GM21576 (cell line): Measurements from ENCODE around the gene GNAQ.

ENCODE experiments used
- ATAC-seq: cut with Tn5 transposase; IDR thresholded peaks from one replicate; pipeline ENCODE4 v1.9.1; 2021; ENCODE audit warnings: mild to moderate bottlenecking, moderate library complexity; ENCODE audit not compliant: unreplicated experiment

The GNAQ gene

GRCh38 chr9:77977210-77977611, 54.4 kb downstream of the GNAQ start:
- no peak for ATAC-seq

DNA sequence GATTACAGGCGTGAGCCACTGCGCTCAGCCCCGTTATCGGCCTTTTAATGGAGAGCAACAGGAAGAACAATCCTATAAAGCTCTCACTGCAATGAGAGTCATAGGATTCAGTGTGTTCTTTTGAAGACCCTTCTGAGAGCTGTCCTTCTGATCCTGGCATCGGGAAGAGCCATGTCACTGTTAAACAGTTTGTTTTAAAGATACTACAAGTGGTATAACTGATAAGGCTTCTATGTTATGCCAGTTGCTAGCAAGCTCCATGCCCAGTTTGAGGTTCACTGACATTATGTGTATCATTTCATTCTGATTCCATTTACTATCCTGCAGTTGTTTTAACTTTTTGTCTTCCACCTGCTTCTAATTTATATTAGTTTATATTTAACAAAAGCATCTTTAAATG, 55.8 kb downstream of the GNAQ start:
- no peak for ATAC-seq

DNA sequence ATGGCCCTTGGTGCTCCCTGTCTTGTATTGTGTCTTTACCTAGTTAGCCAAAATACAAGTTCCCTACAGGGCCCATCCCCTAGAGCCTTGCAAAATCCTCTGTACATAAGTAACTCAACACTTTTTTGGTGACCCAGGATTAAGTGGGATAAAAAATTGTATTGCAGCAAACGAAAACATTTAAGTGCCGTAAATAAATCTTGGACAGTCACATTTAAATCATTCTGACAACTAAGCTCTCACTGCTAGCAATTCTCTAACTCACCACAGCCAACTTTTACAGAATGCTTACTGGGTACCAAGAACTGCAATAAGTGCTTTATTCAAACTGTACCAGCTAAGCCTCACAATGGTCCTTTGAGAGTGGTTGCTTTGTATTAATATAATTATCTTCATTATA, 56.6 kb downstream of the GNAQ start:
- no peak for ATAC-seq

DNA sequence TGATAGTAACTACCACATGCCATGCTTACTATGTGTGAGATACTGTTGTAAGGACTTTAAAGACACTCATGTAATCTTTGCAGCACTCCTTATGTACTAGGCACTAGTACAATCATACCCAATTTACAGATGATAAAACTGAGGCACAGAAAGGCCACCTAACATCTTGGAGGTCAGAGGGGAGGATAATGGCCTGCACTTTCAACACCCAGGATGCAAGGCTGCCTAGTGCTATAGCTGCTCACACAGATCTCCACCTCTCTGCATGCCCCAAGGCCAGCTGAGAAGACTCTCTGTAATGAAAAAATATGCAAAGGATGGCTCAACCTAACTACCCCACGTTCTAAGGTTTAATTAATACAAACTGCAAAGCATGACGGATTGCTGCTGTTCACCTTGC, 57.2 kb downstream of the GNAQ start:
- no peak for ATAC-seq

GRCh38 chr9:77969083-77969482, 62.5 kb downstream of the GNAQ start:
- no peak for ATAC-seq

- ATAC-seq = no peak
Measured at GRCh38 chr9:77968506-77968905, 63.1 kb downstream of the GNAQ start.

- ATAC-seq = no peak
Measured at GRCh38 chr9:77966718-77967117, 64.9 kb downstream of the GNAQ start.

DNA sequence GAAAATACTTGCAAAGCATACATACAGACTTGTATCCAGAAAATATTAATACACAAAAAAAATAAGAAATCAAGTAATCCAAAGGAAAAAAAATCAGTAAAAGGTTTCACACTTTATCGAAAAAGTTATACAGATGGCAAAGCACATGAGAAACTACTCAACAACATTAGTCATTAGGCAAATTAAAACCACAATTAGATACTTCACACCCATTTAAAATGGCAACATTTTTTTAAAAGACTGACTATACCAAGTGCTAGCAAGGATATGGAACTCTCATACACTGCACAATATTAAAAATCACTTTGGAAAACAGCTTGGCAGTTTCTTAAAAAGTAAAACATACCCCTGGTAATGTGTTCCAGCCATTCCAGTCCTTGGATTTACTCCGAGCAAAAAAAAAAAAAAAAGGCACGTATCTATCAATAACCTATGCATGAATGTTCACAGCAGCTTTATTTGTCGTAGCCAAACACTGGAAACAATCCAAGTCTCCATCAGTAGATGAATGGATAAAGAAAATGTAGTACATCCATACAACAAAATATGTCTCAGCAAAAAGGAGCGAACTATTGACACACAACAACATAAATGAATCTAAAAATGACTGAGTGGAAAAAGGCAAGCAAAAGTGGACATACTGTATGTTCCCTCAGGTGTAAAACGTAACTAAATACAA, 66.0 kb downstream of the GNAQ start:
- ATAC-seq = no peak

GRCh38 chr9:77964258-77964657, 67.4 kb downstream of the GNAQ start:
- ATAC-seq = no peak

DNA sequence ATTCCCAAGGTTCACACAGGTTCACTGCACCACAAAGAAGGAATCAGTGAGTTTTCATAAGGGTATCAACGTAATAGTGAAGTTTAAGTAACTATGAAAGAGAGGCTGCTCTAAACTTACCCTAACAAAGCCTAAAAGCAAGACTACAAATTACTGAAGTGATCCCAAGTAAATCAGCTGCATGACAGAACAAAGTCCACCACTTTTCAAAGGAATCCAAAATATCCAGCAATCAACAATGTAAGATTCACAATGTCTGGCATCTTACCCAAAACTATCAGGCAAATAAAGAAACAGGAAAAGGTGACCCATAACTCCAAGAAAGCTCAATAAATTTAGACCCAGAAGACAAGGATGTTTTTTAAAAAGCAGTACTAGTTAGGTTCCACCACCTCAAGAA, 70.1 kb downstream of the GNAQ start:
- no peak for ATAC-seq

DNA sequence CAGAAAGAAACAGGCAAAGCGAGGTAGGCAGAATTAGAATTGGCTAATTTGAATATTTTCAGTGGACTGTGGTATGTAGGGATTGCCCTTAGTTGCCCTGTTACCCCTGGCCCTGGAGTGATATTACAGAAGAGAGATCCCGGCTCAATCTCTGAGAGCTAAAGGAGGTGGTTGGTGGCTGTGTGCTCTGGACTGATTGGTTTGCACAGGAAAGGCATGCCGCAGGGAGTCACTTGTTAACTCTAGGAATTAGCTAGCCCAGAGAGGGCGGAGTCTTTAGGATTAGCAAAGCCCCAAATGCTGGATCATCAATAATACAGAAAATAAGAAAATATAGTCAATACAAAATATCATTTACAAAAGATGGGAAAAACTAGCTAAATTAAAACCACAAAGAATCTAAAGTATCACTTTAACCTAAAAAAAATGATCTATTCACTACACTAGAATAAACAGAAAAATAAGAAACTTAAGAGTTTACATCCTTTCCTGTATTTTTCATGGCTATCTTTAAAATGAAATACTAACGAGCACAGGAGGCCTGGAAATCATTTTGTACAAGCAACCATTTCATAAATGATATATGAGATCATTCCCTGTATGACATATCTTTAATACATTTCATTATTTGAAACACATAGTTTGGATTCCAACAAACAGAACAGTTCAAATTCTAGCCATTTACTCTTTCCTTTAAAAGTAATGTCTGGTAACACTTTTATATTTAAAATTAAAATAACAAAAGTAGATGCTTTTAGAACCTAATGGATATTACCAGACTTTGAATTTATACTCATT, 71.1 kb downstream of the GNAQ start:
- ATAC-seq = no peak

GRCh38 chr9:77959803-77960202, 71.8 kb downstream of the GNAQ start:
- no peak for ATAC-seq

DNA sequence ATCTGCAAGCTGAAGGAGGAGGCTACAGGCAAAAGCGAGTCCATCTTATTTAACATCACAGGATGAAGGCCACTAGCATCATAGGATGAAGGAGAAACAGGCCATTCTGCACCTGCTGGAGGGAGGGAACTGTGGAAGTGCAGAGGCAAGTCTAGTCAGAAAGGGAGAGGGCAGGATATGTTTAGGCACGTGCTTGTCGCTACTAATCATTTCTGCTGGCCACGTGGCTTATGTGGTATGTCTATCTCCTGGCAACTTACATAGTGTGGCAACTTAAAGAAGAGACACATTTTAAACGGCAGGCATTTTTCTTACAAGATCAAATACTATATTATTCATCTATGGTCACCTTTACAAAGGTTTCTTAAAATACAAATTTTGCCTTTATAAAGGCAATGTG, 74.0 kb downstream of the GNAQ start:
- ATAC-seq = no peak

- no peak for ATAC-seq
Measured at GRCh38 chr9:77956555-77956954, 75.1 kb downstream of the GNAQ start.

DNA sequence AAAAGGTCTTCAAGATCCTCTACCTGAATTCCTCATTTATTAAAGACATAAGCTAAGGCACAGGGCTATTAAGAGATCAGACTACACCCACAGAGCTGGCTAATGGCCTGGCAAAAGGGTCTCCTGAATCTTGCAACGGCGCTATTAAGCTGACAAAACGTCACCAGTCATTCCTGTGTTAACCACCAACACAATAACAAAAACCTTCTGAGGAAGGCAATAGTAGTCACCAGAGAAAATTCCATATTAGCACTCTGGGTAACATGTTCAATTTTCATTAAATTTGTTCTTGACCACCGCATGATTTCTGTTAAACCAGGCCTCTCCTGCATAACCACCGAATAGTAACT, 77.0 kb downstream of the GNAQ start:
- ATAC-seq = no peak

- ATAC-seq = no peak
Measured at GRCh38 chr9:77954013-77954665, 77.5 kb downstream of the GNAQ start.

DNA sequence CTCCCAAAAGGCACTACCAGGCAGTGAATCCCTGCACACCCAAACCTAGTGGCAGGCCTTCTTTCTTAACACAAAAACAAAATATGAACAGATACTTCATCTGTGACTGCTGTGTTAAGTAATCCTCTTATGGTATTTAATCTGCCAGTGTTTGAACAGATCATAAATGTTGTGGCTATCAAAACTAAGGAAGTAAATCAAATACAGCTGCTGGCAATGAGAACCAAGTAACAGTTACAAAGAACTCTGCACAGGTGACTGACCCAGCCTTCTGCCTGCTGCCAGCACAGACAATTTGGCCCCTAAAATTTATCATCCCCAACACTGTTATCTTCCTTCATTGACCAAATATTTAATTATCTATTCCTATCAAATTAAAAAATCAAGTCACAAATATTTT, 78.0 kb downstream of the GNAQ start:
- no peak for ATAC-seq

- no peak for ATAC-seq
Measured at GRCh38 chr9:77952635-77953328, 78.8 kb downstream of the GNAQ start.

- no peak for ATAC-seq
Measured at GRCh38 chr9:77951369-77951768, 80.2 kb downstream of the GNAQ start.

DNA sequence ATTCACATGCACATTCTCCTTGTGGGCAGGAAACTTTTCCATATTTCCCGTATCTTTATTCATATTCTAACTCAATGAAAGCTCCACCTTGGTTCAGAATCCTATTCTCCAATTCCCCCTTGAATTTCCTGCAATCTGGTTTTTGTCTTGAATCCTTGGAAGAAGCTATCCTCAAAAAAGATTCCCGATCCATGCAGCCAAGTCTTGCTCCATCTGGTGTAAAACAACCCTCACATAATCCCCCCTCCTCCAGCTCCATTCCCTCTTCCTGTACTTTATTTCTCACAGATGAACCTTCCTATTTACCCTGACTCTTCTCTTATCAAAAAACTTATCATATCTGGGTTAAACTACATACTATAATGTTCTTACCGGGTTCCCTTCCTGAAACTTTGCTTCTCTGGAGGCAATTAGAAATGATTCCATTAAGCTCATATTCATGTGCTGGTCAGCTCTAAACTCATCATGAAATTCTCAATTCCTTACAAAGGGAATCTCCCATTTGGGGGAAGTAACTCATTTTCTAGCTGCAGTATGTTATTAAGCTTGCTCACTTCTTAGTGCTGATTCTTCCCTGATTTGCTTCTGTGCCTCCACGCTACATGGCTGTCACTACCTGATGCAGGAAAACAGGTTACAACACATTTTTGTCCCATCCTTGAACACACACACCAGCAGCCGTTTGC, 81.7 kb downstream of the GNAQ start:
- ATAC-seq = no peak

- no peak for ATAC-seq
Measured at GRCh38 chr9:77947651-77948050, 84.0 kb downstream of the GNAQ start.
